Liver (tissue), 9 donors: Measurements from ENCODE around the gene TICAM2. TPM values are rescaled to one million over a fixed set of nuclear protein-coding genes. Genes with fewer than 3 reads are reported as not detected.

Experiments used
- DNase-seq: peaks from one replicate; pipeline ENCODE4 v3.0.0-alpha.2; 2017; ENCODE audit warnings: low spot score
- H3K27ac ChIP-seq, 2 donors: one replicate each; pipeline ENCODE4 v1.7.0; 2013; ENCODE audit warnings: inconsistent platforms in 2 of 2, low read length in 2 of 2, control low read depth in 1 of 2, low read depth in 1 of 2, mild to moderate bottlenecking in 1 of 2
- H3K27me3 ChIP-seq, 4 donors: one replicate each; pipeline versions ENCODE4 v1.6.1 to v1.7.0; 2013; ENCODE audit warnings: low read length in 3 of 4, inconsistent platforms in 1 of 4, mild to moderate bottlenecking in 1 of 4, moderate library complexity in 1 of 4; ENCODE audit not compliant: control insufficient read depth in 4 of 4, insufficient read depth in 4 of 4
- H3K36me3 ChIP-seq, 4 donors: one replicate each; pipeline versions ENCODE4 v1.6.1 to v1.7.0; 2013; ENCODE audit warnings: low read length in 3 of 4, mild to moderate bottlenecking in 3 of 4, low read depth in 1 of 4, moderate library complexity in 1 of 4; ENCODE audit not compliant: control insufficient read depth in 4 of 4, insufficient read depth in 3 of 4
- H3K4me1 ChIP-seq, 4 donors: one replicate each; pipeline versions ENCODE4 v1.6.1 to v1.7.0; 2013; ENCODE audit warnings: low read length in 3 of 4, mild to moderate bottlenecking in 3 of 4, moderate library complexity in 1 of 4; ENCODE audit not compliant: control insufficient read depth in 4 of 4, insufficient read depth in 4 of 4
- H3K4me3 ChIP-seq, 3 donors: one replicate each; pipeline versions ENCODE4 v1.6.1 to v1.7.0; 2013; ENCODE audit warnings: low read length in 3 of 3, control low read depth in 1 of 3, low read depth in 1 of 3, mild to moderate bottlenecking in 1 of 3
- H3K9ac ChIP-seq, 2 donors: one replicate each; pipeline ENCODE4 v1.7.0; 2013; ENCODE audit warnings: low read length in 2 of 2, mild to moderate bottlenecking in 2 of 2, moderate library complexity in 2 of 2, control low read depth in 1 of 2, low read depth in 1 of 2
- H3K9me3 ChIP-seq, 4 donors: one replicate each; pipeline versions ENCODE4 v1.6.1 to v1.7.0; 2013; ENCODE audit warnings: low read length in 3 of 4; ENCODE audit not compliant: control insufficient read depth in 4 of 4
- CTCF ChIP-seq: fragments of 150-350 bp; IDR thresholded peaks from 2 replicates; pipeline ENCODE4 v1.5.1; 2017; ENCODE audit warnings: improper control_type of control experiment, low read depth, low read length; ENCODE audit not compliant: missing input control
- EGR1 ChIP-seq, 2 donors: IDR thresholded peaks; 2 replicates each; pipeline ENCODE4 v1.6.1; 2016 to 2018; ENCODE audit warnings: antibody characterized with exemption in 2 of 2, low read depth in 2 of 2
- HNF4G ChIP-seq: IDR thresholded peaks from 2 replicates; pipeline ENCODE4 v1.6.1; 2016; ENCODE audit warnings: antibody characterized with exemption
- JUND ChIP-seq, 2 donors: IDR thresholded peaks; 2 replicates each; pipeline ENCODE4 v1.6.1; 2016; ENCODE audit warnings: antibody characterized with exemption in 2 of 2
- NR2F2 ChIP-seq: IDR thresholded peaks from 2 replicates; pipeline ENCODE4 v1.6.1; 2016; ENCODE audit warnings: antibody characterized with exemption
- TAF1 ChIP-seq: conservative IDR thresholded peaks from 2 replicates; pipeline ENCODE4 v1.6.1; 2016; ENCODE audit warnings: antibody characterized with exemption, mild to moderate bottlenecking
- YY1 ChIP-seq: IDR thresholded peaks from 2 replicates; pipeline ENCODE4 v1.6.1; 2016; ENCODE audit warnings: antibody characterized with exemption, mild to moderate bottlenecking
- WGBS: extraction: QIAGEN DNeasy Blood & Tissue Kit; methylation state at CpG from one replicate; pipeline ENCODE4 v1.1.7; 2013; 5-methylcytosine and 5-hydroxymethylcytosine counted together
- polyA plus RNA-seq, 2 donors: library from polyadenylated mRNA; stranded (reverse) in 1 of 2; unstranded in 1 of 2; fragments of 200-250 nt in 1 of 2; fragments of >200 nt in 1 of 2; fragmentation: Nextera tagmentation in 1 of 2; extraction: Ambion mirVana in 1 of 2; gene quantifications; one replicate each; pipeline versions ENCODE4 v1.2.1 to v1.2.3, GENCODE V29; 2013 to 2015
- total RNA-seq, 2 donors: library from RNA; depleted of rRNA; stranded (reverse); fragments of >200 nt; gene quantifications; one replicate each; pipeline ENCODE4 v1.2.3, GENCODE V29; 2014
- TF ChIP-seq, protein P1 (sequence below): IDR thresholded peaks from 2 replicates; pipeline ENCODE4 v1.6.1; 2016; ENCODE audit warnings: antibody characterized with exemption, mild to moderate bottlenecking
- donor health status: healthy.
- donor health status: healthy.
- donor health status: healthy.
- donor health status: healthy.
- donor health status: healthy.

TICAM2 gene
- total and polyA plus RNA-seq, 4 donors, result 0.50 to 1.5 (median 0.95) TPM

GRCh38 chr5:115543365-115544042 lies 58.8 kb downstream of the TICAM2 start (continued):
- TF ChIP-seq HNF4G, result peak; percentile 60
- no peak for TF ChIP-seq JUND (IDR thresholded peaks at IDR 0.05)
- peak; percentile 19 for TF ChIP-seq TAF1
- TF ChIP-seq EGR1 (IDR thresholded peaks at IDR 0.05; ENCODE audit: low read depth in 2 of 2), result no peak
- TF ChIP-seq CTCF, result no peak

GRCh38 chr5:115542651-115543364 lies 59.5 kb downstream of the TICAM2 start:
- DNase-seq, result no peak
- Histone ChIP-seq H3K4me1 (peaks cover 7 to 46% (median 33%) of the 10 kb centered on the region in 4 donors), H3K36me3 (peaks cover 0 to 6% (median under 1%) of the 10 kb centered on the region in 4 donors), H3K9me3 (no peaks in the 10 kb centered on the region), H3K9ac (peak overlapping the region; percentile 98), H3K27me3 (no peaks in the 10 kb centered on the region), H3K4me3 (peak overlapping the region; percentile 83 to 94 (median 84)), H3K27ac (peak overlapping the region; percentile 100)
- TF ChIP-seq YY1 (peak; percentile 37), CTCF (no peak)
- 24% methylated on average over 10 of the region's 10 CpGs for WGBS

GRCh38 chr5:115542086-115542485 lies 60.2 kb downstream of the TICAM2 start:
- H3K9me3 ChIP-seq, result no peaks in the 10 kb centered on the region
- WGBS, result 5% methylated on average over 2 of the region's 2 CpGs
- no peaks in the 10 kb centered on the region for H3K27me3 ChIP-seq
- peaks cover 0 to 6% (median under 1%) of the 10 kb centered on the region in 4 donors for H3K36me3 ChIP-seq
- no peak for DNase-seq
- peak overlapping the region; percentile 100 for H3K27ac ChIP-seq
- peaks cover 7 to 54% (median 36%) of the 10 kb centered on the region in 4 donors for H3K4me1 ChIP-seq
- TF ChIP-seq, protein P1, sequence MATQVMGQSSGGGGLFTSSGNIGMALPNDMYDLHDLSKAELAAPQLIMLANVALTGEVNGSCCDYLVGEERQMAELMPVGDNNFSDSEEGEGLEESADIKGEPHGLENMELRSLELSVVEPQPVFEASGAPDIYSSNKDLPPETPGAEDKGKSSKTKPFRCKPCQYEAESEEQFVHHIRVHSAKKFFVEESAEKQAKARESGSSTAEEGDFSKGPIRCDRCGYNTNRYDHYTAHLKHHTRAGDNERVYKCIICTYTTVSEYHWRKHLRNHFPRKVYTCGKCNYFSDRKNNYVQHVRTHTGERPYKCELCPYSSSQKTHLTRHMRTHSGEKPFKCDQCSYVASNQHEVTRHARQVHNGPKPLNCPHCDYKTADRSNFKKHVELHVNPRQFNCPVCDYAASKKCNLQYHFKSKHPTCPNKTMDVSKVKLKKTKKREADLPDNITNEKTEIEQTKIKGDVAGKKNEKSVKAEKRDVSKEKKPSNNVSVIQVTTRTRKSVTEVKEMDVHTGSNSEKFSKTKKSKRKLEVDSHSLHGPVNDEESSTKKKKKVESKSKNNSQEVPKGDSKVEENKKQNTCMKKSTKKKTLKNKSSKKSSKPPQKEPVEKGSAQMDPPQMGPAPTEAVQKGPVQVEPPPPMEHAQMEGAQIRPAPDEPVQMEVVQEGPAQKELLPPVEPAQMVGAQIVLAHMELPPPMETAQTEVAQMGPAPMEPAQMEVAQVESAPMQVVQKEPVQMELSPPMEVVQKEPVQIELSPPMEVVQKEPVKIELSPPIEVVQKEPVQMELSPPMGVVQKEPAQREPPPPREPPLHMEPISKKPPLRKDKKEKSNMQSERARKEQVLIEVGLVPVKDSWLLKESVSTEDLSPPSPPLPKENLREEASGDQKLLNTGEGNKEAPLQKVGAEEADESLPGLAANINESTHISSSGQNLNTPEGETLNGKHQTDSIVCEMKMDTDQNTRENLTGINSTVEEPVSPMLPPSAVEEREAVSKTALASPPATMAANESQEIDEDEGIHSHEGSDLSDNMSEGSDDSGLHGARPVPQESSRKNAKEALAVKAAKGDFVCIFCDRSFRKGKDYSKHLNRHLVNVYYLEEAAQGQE, result peak; percentile 10
- no peak for TF ChIP-seq NR2F2
- H3K4me3 ChIP-seq, result peak overlapping the region; percentile 83 to 94 (median 84)
- peak overlapping the region; percentile 88 to 98 for H3K9ac ChIP-seq
